HEK293 (cell line): ENCODE results near the gene NFIB.

Experiments
- GLIS2 ChIP-seq: fragments of 450-650 bp; formaldehyde crosslinking; IDR thresholded peaks from 2 replicates; pipeline ENCODE4 v1.5.1; 2016; ENCODE audit warnings: missing biosample characterization, missing genetic modification characterization
- HOXA7 ChIP-seq: sonication (generic); formaldehyde crosslinking; IDR thresholded peaks from 2 replicates; pipeline ENCODE4 v1.8.1; 2022; ENCODE audit warnings: missing genetic modification reagents, borderline replicate concordance
- HOXD13 ChIP-seq: sonication (generic); formaldehyde crosslinking; IDR thresholded peaks from 2 replicates; pipeline ENCODE4 v1.8.0; 2022; ENCODE audit warnings: missing genetic modification reagents, borderline replicate concordance
- PRDM1 ChIP-seq: fragments of 450-650 bp; formaldehyde crosslinking; IDR thresholded peaks from 2 replicates; pipeline ENCODE4; 2016; ENCODE audit warnings: missing biosample characterization, missing genetic modification characterization
- SP7 ChIP-seq: fragments of 450-650 bp; formaldehyde crosslinking; IDR thresholded peaks from 2 replicates; pipeline ENCODE4 v1.5.1; 2016; ENCODE audit warnings: missing biosample characterization, missing genetic modification characterization
- ZBTB17 ChIP-seq: fragments of 450-650 bp; formaldehyde crosslinking; IDR thresholded peaks from 2 replicates; pipeline ENCODE4 v1.5.1; 2016; ENCODE audit warnings: missing biosample characterization, missing genetic modification characterization
- ZBTB21 ChIP-seq: fragments of 450-650 bp; formaldehyde crosslinking; IDR thresholded peaks from 2 replicates; pipeline ENCODE4 v1.5.1; 2017; ENCODE audit warnings: missing biosample characterization, missing genetic modification characterization
- ZBTB7A ChIP-seq: fragments of 450-650 bp; formaldehyde crosslinking; IDR thresholded peaks from 2 replicates; pipeline ENCODE4 v1.5.1; 2016; ENCODE audit warnings: low read depth, missing biosample characterization, missing genetic modification characterization
- ZEB2 ChIP-seq: fragments of 450-650 bp; formaldehyde crosslinking; IDR thresholded peaks from 2 replicates; pipeline ENCODE4 v1.5.1; 2016; ENCODE audit warnings: missing biosample characterization, missing genetic modification characterization
- ZFP37 ChIP-seq: fragments of 450-650 bp; formaldehyde crosslinking; IDR thresholded peaks from 2 replicates; pipeline ENCODE4 v1.5.1; 2016; ENCODE audit warnings: missing biosample characterization, missing genetic modification characterization
- ZNF132 ChIP-seq: fragments of 450-650 bp; formaldehyde crosslinking; IDR thresholded peaks from 2 replicates; pipeline ENCODE4 v1.5.1; 2017; ENCODE audit warnings: missing biosample characterization, missing genetic modification characterization, borderline replicate concordance
- ZNF335 ChIP-seq: fragments of 450-650 bp; formaldehyde crosslinking; conservative IDR thresholded peaks from 2 replicates; pipeline ENCODE4 v1.5.1; 2016; ENCODE audit warnings: missing biosample characterization, missing genetic modification characterization
- ZNF530 ChIP-seq: fragments of 450-650 bp; formaldehyde crosslinking; IDR thresholded peaks from 2 replicates; pipeline ENCODE4 v1.5.1; 2016; ENCODE audit warnings: low read depth, missing biosample characterization, missing genetic modification characterization
- ZNF558 ChIP-seq: fragments of 450-650 bp; formaldehyde crosslinking; IDR thresholded peaks from 2 replicates; pipeline ENCODE4 v1.5.1; 2016; ENCODE audit warnings: missing biosample characterization, missing genetic modification characterization
- ZNF561 ChIP-seq: fragments of 450-650 bp; IDR thresholded peaks from 2 replicates; pipeline ENCODE4 v1.5.1; 2018; ENCODE audit warnings: missing biosample characterization, missing genetic modification characterization, borderline replicate concordance
- ZNF585B ChIP-seq: fragments of 450-650 bp; formaldehyde crosslinking; IDR thresholded peaks from 2 replicates; pipeline ENCODE4 v1.5.1; 2016; ENCODE audit warnings: missing biosample characterization, missing genetic modification characterization
- ZNF621 ChIP-seq: fragments of 450-650 bp; formaldehyde crosslinking; IDR thresholded peaks from 2 replicates; pipeline ENCODE4 v1.5.1; 2017; ENCODE audit warnings: missing biosample characterization, missing genetic modification characterization
- ZNF623 ChIP-seq: fragments of 450-650 bp; formaldehyde crosslinking; IDR thresholded peaks from 2 replicates; pipeline ENCODE4 v1.5.1; 2016; ENCODE audit warnings: missing biosample characterization, missing genetic modification characterization
- ZNF629 ChIP-seq: fragments of 450-650 bp; formaldehyde crosslinking; IDR thresholded peaks from 2 replicates; pipeline ENCODE4 v1.5.1; 2017; ENCODE audit warnings: missing biosample characterization, missing genetic modification characterization
- ZNF670 ChIP-seq: fragments of 450-650 bp; formaldehyde crosslinking; IDR thresholded peaks from 2 replicates; pipeline ENCODE4 v1.5.1; 2016; ENCODE audit warnings: missing biosample characterization, missing genetic modification characterization, low read depth
- ZNF701 ChIP-seq: fragments of 450-650 bp; formaldehyde crosslinking; IDR thresholded peaks from 2 replicates; pipeline ENCODE4 v1.5.1; 2016; ENCODE audit warnings: missing biosample characterization, missing genetic modification characterization
- ZNF837 ChIP-seq: fragments of 450-650 bp; formaldehyde crosslinking; IDR thresholded peaks from 2 replicates; pipeline ENCODE4 v1.5.1; 2016; ENCODE audit warnings: missing biosample characterization, missing genetic modification characterization
- ZXDB ChIP-seq: fragments of 450-650 bp; formaldehyde crosslinking; IDR thresholded peaks from 2 replicates; pipeline ENCODE4 v1.5.1; 2016; ENCODE audit warnings: missing biosample characterization, missing genetic modification characterization
- TF ChIP-seq, protein P1 (sequence below): fragments of 450-650 bp; formaldehyde crosslinking; optimal IDR thresholded peaks from 2 replicates; pipeline ENCODE3; 2016; ENCODE audit warnings: missing biosample characterization, mild to moderate bottlenecking, missing genetic modification characterization
- TF ChIP-seq, protein P2 (sequence below): fragments of 450-650 bp; formaldehyde crosslinking; IDR thresholded peaks from 2 replicates; pipeline ENCODE4 v1.5.1; 2017; ENCODE audit warnings: missing biosample characterization, missing genetic modification characterization
- TF ChIP-seq, protein P3 (sequence below): fragments of 450-650 bp; formaldehyde crosslinking; IDR thresholded peaks from 2 replicates; pipeline ENCODE4 v1.5.1; 2016; ENCODE audit warnings: missing biosample characterization, missing genetic modification characterization
- TF ChIP-seq, protein P4 (sequence below): fragments of 450-650 bp; formaldehyde crosslinking; IDR thresholded peaks from 2 replicates; pipeline ENCODE4 v1.5.1; 2016; ENCODE audit warnings: missing biosample characterization, missing genetic modification characterization
- TF ChIP-seq, protein P5 (sequence below): fragments of 450-650 bp; IDR thresholded peaks from 2 replicates; pipeline ENCODE4 v1.5.1; 2018; ENCODE audit warnings: missing biosample characterization, mild to moderate bottlenecking, missing genetic modification characterization
- TF ChIP-seq, protein P6 (sequence below): fragments of 450-650 bp; formaldehyde crosslinking; IDR thresholded peaks from 2 replicates; pipeline ENCODE4 v1.5.1; 2016; ENCODE audit warnings: missing biosample characterization, missing genetic modification characterization
- TF ChIP-seq, protein P7 (sequence below): fragments of 450-650 bp; formaldehyde crosslinking; IDR thresholded peaks from 2 replicates; pipeline ENCODE4 v1.5.1; 2016; ENCODE audit warnings: missing biosample characterization, missing genetic modification characterization

The NFIB gene

DNA sequence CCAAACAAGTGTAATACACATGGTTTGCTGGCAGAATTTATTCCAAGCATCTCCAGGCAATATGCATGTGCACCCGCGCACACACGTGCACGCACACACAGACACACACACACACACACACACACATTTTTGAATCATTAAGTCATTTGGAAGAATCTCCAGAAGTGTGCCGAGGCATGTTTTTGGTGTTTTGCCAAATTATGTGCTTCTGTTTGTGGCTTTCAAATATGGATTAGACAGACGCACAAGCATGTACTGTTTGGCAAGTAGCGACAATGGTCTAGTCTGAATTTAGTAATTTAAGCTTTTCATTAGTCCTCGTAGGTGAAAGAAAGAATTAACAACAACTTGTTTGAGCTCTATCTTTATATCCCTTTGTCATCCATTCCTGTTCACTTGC, 36.7 kb downstream of the NFIB start (continued):
- TF ChIP-seq ZEB2 (no peak), HOXD13 (0 out of 2 replicates have a peak, but pooled peaks have one; percentile 6), PRDM1 (tag by site-specific recombination) (no peak), ZNF585B (tag by site-specific recombination) (no peak), ZNF530 (tag by site-specific recombination) (no peak), ZNF623 (tag by site-specific recombination) (no peak), ZBTB7A (tag by site-specific recombination) (no peak), ZNF558 (tag by site-specific recombination) (no peak), ZNF132 (tag by site-specific recombination) (no peak), GLIS2 (no peak), HOXA7 (CRISPR knock-in tag) (no peak), ZNF837 (no peak), ZNF335 (tag by site-specific recombination) (0 out of 2 replicates have a peak, but pooled peaks have one; percentile 21), ZNF670 (tag by site-specific recombination) (no peak), SP7 (tag by site-specific recombination) (0 out of 2 replicates have a peak, but pooled peaks have one; percentile 34), ZBTB21 (tag by site-specific recombination) (peak; percentile 27; the same call in 1 of the 2 replicates), ZFP37 (tag by site-specific recombination) (peak; percentile 71; the same call in 1 of the 2 replicates), ZNF701 (tag by site-specific recombination) (no peak), ZNF561 (tag by site-specific recombination) (no peak), ZBTB17 (tag by site-specific recombination) (0 out of 2 replicates have a peak, but pooled peaks have one; percentile 20), ZXDB (tag by site-specific recombination) (0 out of 2 replicates have a peak, but pooled peaks have one; percentile 14), ZNF629 (tag by site-specific recombination) (peak; percentile 36; the same call in 1 of the 2 replicates), ZNF621 (tag by site-specific recombination) (no peak)
- TF ChIP-seq, protein P1, sequence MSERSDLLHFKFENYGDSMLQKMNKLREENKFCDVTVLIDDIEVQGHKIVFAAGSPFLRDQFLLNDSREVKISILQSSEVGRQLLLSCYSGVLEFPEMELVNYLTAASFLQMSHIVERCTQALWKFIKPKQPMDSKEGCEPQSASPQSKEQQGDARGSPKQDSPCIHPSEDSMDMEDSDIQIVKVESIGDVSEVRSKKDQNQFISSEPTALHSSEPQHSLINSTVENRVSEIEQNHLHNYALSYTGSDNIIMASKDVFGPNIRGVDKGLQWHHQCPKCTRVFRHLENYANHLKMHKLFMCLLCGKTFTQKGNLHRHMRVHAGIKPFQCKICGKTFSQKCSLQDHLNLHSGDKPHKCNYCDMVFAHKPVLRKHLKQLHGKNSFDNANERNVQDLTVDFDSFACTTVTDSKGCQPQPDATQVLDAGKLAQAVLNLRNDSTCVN = peak; percentile 61
- TF ChIP-seq, protein P2, sequence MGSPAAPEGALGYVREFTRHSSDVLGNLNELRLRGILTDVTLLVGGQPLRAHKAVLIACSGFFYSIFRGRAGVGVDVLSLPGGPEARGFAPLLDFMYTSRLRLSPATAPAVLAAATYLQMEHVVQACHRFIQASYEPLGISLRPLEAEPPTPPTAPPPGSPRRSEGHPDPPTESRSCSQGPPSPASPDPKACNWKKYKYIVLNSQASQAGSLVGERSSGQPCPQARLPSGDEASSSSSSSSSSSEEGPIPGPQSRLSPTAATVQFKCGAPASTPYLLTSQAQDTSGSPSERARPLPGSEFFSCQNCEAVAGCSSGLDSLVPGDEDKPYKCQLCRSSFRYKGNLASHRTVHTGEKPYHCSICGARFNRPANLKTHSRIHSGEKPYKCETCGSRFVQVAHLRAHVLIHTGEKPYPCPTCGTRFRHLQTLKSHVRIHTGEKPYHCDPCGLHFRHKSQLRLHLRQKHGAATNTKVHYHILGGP (tag by site-specific recombination) = no peak
- TF ChIP-seq, protein P3, sequence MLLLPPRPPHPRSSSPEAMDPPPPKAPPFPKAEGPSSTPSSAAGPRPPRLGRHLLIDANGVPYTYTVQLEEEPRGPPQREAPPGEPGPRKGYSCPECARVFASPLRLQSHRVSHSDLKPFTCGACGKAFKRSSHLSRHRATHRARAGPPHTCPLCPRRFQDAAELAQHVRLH (tag by site-specific recombination) = no peak
- TF ChIP-seq, protein P4, sequence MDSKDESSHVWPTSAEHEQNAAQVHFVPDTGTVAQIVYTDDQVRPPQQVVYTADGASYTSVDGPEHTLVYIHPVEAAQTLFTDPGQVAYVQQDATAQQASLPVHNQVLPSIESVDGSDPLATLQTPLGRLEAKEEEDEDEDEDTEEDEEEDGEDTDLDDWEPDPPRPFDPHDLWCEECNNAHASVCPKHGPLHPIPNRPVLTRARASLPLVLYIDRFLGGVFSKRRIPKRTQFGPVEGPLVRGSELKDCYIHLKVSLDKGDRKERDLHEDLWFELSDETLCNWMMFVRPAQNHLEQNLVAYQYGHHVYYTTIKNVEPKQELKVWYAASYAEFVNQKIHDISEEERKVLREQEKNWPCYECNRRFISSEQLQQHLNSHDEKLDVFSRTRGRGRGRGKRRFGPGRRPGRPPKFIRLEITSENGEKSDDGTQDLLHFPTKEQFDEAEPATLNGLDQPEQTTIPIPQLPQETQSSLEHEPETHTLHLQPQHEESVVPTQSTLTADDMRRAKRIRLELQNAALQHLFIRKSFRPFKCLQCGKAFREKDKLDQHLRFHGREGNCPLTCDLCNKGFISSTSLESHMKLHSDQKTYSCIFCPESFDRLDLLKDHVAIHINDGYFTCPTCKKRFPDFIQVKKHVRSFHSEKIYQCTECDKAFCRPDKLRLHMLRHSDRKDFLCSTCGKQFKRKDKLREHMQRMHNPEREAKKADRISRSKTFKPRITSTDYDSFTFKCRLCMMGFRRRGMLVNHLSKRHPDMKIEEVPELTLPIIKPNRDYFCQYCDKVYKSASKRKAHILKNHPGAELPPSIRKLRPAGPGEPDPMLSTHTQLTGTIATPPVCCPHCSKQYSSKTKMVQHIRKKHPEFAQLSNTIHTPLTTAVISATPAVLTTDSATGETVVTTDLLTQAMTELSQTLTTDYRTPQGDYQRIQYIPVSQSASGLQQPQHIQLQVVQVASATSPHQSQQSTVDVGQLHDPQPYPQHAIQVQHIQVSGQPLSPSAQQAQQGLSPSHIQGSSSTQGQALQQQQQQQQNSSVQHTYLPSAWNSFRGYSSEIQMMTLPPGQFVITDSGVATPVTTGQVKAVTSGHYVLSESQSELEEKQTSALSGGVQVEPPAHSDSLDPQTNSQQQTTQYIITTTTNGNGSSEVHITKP (tag by site-specific recombination) = peak; percentile 64
- TF ChIP-seq, protein P5, sequence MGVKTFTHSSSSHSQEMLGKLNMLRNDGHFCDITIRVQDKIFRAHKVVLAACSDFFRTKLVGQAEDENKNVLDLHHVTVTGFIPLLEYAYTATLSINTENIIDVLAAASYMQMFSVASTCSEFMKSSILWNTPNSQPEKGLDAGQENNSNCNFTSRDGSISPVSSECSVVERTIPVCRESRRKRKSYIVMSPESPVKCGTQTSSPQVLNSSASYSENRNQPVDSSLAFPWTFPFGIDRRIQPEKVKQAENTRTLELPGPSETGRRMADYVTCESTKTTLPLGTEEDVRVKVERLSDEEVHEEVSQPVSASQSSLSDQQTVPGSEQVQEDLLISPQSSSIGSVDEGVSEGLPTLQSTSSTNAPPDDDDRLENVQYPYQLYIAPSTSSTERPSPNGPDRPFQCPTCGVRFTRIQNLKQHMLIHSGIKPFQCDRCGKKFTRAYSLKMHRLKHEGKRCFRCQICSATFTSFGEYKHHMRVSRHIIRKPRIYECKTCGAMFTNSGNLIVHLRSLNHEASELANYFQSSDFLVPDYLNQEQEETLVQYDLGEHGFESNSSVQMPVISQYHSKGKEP = no peak
- TF ChIP-seq, protein P6, sequence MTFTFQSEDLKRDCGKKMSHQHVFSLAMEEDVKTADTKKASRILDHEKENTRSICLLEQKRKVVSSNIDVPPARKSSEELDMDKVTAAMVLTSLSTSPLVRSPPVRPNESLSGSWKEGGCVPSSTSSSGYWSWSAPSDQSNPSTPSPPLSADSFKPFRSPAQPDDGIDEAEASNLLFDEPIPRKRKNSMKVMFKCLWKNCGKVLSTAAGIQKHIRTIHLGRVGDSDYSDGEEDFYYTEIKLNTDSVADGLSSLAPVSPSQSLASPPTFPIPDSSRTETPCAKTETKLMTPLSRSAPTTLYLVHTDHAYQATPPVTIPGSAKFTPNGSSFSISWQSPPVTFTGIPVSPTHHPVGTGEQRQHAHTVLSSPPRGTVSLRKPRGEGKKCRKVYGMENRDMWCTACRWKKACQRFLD (tag by site-specific recombination) = no peak
- TF ChIP-seq, protein P7, sequence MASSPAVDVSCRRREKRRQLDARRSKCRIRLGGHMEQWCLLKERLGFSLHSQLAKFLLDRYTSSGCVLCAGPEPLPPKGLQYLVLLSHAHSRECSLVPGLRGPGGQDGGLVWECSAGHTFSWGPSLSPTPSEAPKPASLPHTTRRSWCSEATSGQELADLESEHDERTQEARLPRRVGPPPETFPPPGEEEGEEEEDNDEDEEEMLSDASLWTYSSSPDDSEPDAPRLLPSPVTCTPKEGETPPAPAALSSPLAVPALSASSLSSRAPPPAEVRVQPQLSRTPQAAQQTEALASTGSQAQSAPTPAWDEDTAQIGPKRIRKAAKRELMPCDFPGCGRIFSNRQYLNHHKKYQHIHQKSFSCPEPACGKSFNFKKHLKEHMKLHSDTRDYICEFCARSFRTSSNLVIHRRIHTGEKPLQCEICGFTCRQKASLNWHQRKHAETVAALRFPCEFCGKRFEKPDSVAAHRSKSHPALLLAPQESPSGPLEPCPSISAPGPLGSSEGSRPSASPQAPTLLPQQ (tag by site-specific recombination) = peak; percentile 29; the same call in 1 of the 2 replicates
